Activated T-helper 1 cell treated with anti-CD3 and anti-CD28 coated beads, Interleukin-12 subunit alpha, Interleukin-12 subunit beta, Interleukin-2, Interleukin-4 antibody, amounts not matched to agents 30 ng/mL and 10 ng/mL and 1 ng/mL, durations not matched to agents 14 hours and 24 hours and 36 hours (primary cell): ENCODE measurements around the gene LAMB4. TPM values are rescaled to one million over a fixed set of nuclear protein-coding genes. Genes with fewer than 3 reads are reported as not detected.
"Not testable (repeated sequence)": the region's sequence is repeated elsewhere in the genome, so short reads cannot be mapped to it uniquely, and the experiment has no call there.

ENCODE experiments used
- DNase-seq: peaks from one replicate; pipeline ENCODE4 v3.0.0; 2021; ENCODE audit warnings: low spot score
- H3K27ac Mint-ChIP-seq: one replicate; pipeline ENCODE4 v1.8.0; 2021; ENCODE audit warnings: mild to moderate bottlenecking, mixed read lengths
- H3K27me3 Mint-ChIP-seq: one replicate; pipeline ENCODE4 v1.8.0; 2022; ENCODE audit warnings: mild to moderate bottlenecking, moderate library complexity, mixed read lengths; ENCODE audit not compliant: insufficient read depth
- H3K36me3 Mint-ChIP-seq: one replicate; pipeline ENCODE4 v1.8.0; 2021; ENCODE audit warnings: low read depth, mixed read lengths
- H3K4me1 Mint-ChIP-seq: one replicate; pipeline ENCODE4 v1.8.0; 2021; ENCODE audit warnings: low read depth, mixed read lengths
- H3K4me3 Mint-ChIP-seq: one replicate; pipeline ENCODE4 v1.8.0; 2021; ENCODE audit warnings: mild to moderate bottlenecking, moderate library complexity, mixed read lengths
- H3K9me3 Mint-ChIP-seq: one replicate; pipeline ENCODE4 v1.8.0; 2021; ENCODE audit warnings: mixed read lengths
- intact Hi-C: fragments of 100-400 bp; cut with micrococcal nuclease; formaldehyde crosslinking; loops from one replicate; pipeline ENCODE4 v1.15.1; 2024
- total RNA-seq: library from RNA; stranded (reverse); gene quantifications from 2 replicates; pipeline ENCODE4 v1.2.3, GENCODE V29; 2022

The LAMB4 gene
- total RNA-seq, 1 donor from 2014 or later = not detected

GRCh38 chr7:108038986-108039385, 91.2 kb downstream of the LAMB4 start:
- intact Hi-C loops = no loop called here
- H3K9me3 Mint-ChIP-seq = no peaks in the 10 kb centered on the region
- H3K27ac Mint-ChIP-seq = no peak overlapping the region
- no peak for DNase-seq
- H3K4me3 Mint-ChIP-seq = no peak overlapping the region
- H3K36me3 Mint-ChIP-seq = no peaks in the 10 kb centered on the region
- H3K27me3 Mint-ChIP-seq = peaks cover 15% of the 10 kb centered on the region
- H3K4me1 Mint-ChIP-seq = no peaks in the 10 kb centered on the region

DNA sequence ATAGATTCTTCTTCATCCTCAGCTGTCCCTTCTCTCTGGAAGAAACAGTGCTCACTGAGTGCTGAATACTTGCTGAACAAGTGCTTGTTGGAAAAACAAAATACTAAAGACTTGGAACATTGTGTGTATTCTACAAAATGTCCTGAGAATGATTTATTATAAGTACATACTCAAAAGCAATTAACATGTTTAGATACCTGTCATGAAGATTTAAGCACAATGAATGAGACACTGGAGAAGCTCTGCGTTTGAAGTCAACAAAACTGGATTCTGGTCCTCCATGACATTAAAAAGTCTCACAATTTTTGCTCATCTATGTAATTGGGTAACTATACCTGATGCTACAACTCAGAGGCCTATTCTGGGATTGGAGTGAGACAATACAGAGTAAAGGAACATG, 92.4 kb downstream of the LAMB4 start:
- no peak for DNase-seq
- H3K27me3 Mint-ChIP-seq = peaks cover 13% of the 10 kb centered on the region
- no peaks in the 10 kb centered on the region for H3K9me3 Mint-ChIP-seq
- H3K36me3 Mint-ChIP-seq = no peaks in the 10 kb centered on the region
- intact Hi-C loops = no loop called here
- H3K4me3 Mint-ChIP-seq = no peak overlapping the region
- no peaks in the 10 kb centered on the region for H3K4me1 Mint-ChIP-seq
- no peak overlapping the region for H3K27ac Mint-ChIP-seq

- no peaks in the 10 kb centered on the region for H3K4me1 Mint-ChIP-seq
- H3K27me3 Mint-ChIP-seq = peaks cover 8% of the 10 kb centered on the region
- H3K36me3 Mint-ChIP-seq = no peaks in the 10 kb centered on the region
- no peak overlapping the region for H3K27ac Mint-ChIP-seq
- no peak overlapping the region for H3K4me3 Mint-ChIP-seq
- no peak for DNase-seq
- H3K9me3 Mint-ChIP-seq = no peaks in the 10 kb centered on the region
- intact Hi-C loops = no loop called here
Measured at GRCh38 chr7:108037140-108037539, 93.0 kb downstream of the LAMB4 start.

- no peaks in the 10 kb centered on the region for H3K9me3 Mint-ChIP-seq
- no peak for DNase-seq
- H3K27ac Mint-ChIP-seq = no peak overlapping the region
- no peaks in the 10 kb centered on the region for H3K4me1 Mint-ChIP-seq
- H3K4me3 Mint-ChIP-seq = no peak overlapping the region
- H3K27me3 Mint-ChIP-seq = peaks cover 2% of the 10 kb centered on the region
- no peaks in the 10 kb centered on the region for H3K36me3 Mint-ChIP-seq
- intact Hi-C loops = no loop called here
Measured at GRCh38 chr7:108034586-108034985, 95.6 kb downstream of the LAMB4 start.

DNA sequence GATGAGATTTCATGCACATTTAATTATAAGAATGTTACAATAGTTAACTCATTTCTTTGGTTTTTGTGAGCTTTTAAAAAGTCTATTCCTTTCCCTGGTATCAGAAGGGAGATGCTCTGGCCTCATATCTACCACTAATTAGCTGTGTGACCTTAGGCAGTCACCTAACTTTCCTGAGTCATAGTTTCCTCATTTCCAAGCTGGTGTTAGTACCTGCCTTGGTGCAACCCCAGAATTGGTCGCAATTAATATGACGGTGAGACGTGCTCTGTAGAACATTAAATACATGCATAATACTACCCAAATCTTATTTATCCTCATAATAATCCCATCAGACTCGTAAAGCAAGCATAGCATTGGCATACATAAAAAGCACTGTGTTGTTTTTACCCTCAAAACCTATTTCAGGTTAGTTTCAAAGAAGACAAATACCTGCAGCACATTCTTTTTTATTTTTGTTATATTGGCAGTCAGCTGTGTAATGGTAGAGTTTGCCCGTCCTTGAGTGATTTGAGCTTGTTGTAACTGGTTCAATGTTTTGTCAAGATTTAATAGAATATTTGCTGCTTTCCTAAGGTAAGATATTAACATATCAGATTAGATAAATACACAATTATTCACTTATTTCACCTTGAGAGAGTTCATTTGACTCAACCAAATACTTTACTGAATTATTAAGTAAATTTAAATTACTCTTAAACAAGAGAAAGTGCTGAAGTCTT, 96.2 kb downstream of the LAMB4 start:
- intact Hi-C loops = no loop called here
- Mint-ChIP-seq H3K27ac (no peak overlapping the region), H3K27me3 (peaks cover 4% of the 10 kb centered on the region), H3K9me3 (no peaks in the 10 kb centered on the region), H3K4me3 (no peak overlapping the region), H3K36me3 (no peaks in the 10 kb centered on the region), H3K4me1 (no peaks in the 10 kb centered on the region)
- DNase-seq = no peak

GRCh38 chr7:108033309-108033708, 96.9 kb downstream of the LAMB4 start:
- H3K4me1 Mint-ChIP-seq, DNase-seq, H3K27me3 Mint-ChIP-seq, H3K27ac Mint-ChIP-seq, H3K36me3 Mint-ChIP-seq, intact Hi-C loops, H3K4me3 Mint-ChIP-seq, H3K9me3 Mint-ChIP-seq: not testable (repeated sequence)

GRCh38 chr7:108030516-108030915, 99.6 kb downstream of the LAMB4 start:
- H3K36me3 Mint-ChIP-seq = no peaks in the 10 kb centered on the region
- H3K9me3 Mint-ChIP-seq = no peaks in the 10 kb centered on the region
- no peak overlapping the region for H3K27ac Mint-ChIP-seq
- intact Hi-C loops = no loop called here
- DNase-seq = no peak
- peaks cover 11% of the 10 kb centered on the region for H3K27me3 Mint-ChIP-seq
- H3K4me3 Mint-ChIP-seq = no peak overlapping the region
- H3K4me1 Mint-ChIP-seq = no peaks in the 10 kb centered on the region

GRCh38 chr7:108029034-108029433, 101.1 kb downstream of the LAMB4 start:
- DNase-seq = no peak

GRCh38 chr7:108028111-108028510, 102.0 kb downstream of the LAMB4 start:
- no peak for DNase-seq
- H3K27ac Mint-ChIP-seq = no peak overlapping the region
- no peak overlapping the region for H3K4me3 Mint-ChIP-seq
- H3K4me1 Mint-ChIP-seq = no peaks in the 10 kb centered on the region
- intact Hi-C loops = no loop called here
- no peaks in the 10 kb centered on the region for H3K36me3 Mint-ChIP-seq
- H3K9me3 Mint-ChIP-seq = no peaks in the 10 kb centered on the region
- H3K27me3 Mint-ChIP-seq = peaks cover 12% of the 10 kb centered on the region

More at GRCh38 chr7:108029034-108029433, 101.1 kb downstream of the LAMB4 start:
- Mint-ChIP-seq H3K36me3 (no peaks in the 10 kb centered on the region), H3K27me3 (peaks cover 11% of the 10 kb centered on the region), H3K27ac (no peak overlapping the region), H3K4me3 (no peak overlapping the region), H3K9me3 (no peaks in the 10 kb centered on the region), H3K4me1 (no peaks in the 10 kb centered on the region)
- intact Hi-C loops = no loop called here

DNA sequence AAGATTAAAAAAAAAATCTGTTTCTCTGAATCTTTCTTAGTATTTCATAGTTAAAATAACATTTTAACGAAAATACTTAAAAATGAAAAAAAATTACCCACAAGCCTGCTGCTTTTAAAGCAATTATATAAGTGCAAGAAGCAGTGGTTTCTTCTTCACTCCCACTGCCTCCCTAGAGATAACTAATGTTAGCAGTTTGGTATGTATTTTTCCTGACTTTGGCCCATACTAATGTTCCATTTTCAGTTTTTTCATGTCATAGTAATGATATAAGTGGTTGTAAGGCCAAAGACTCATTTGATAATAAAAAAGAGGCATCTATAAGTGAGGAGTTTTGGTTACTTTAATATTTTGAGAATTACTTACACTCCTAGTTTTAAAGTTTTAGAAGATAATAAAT, 102.9 kb downstream of the LAMB4 start:
- H3K36me3 Mint-ChIP-seq = no peaks in the 10 kb centered on the region
- peaks cover 17% of the 10 kb centered on the region for H3K27me3 Mint-ChIP-seq
- H3K9me3 Mint-ChIP-seq = no peaks in the 10 kb centered on the region
- no peaks in the 10 kb centered on the region for H3K4me1 Mint-ChIP-seq
- no peak overlapping the region for H3K27ac Mint-ChIP-seq
- no peak for DNase-seq
- no peak overlapping the region for H3K4me3 Mint-ChIP-seq
- intact Hi-C loops = no loop called here

DNA sequence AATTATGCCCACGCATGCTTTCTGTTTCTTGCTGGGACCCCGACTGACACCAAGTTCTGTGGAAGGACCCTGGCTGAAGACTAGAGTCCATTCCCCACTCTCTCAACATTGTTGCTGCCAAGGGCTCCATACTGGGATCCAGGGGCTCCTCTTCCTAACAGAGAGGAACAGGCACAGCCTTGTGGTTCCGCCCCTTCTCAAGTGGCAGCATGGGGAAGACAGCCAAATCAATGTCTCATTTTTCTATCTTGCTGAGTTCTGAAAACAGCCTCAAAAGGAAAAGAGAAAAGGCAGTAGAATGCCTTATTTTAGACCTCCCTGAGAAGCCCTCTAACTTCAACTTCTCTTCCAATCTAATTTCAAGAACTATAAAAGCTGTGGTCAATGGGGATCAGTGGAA, 103.5 kb downstream of the LAMB4 start:
- Mint-ChIP-seq H3K36me3 (no peaks in the 10 kb centered on the region), H3K4me3 (no peak overlapping the region), H3K9me3 (no peaks in the 10 kb centered on the region), H3K4me1 (no peaks in the 10 kb centered on the region), H3K27me3 (peaks cover 16% of the 10 kb centered on the region), H3K27ac (no peak overlapping the region)
- intact Hi-C loops = no loop called here
- no peak for DNase-seq

GRCh38 chr7:108026116-108026515, 104.0 kb downstream of the LAMB4 start:
- Mint-ChIP-seq H3K9me3 (no peaks in the 10 kb centered on the region), H3K27me3 (peaks cover 16% of the 10 kb centered on the region), H3K27ac (no peak overlapping the region), H3K4me3 (no peak overlapping the region), H3K36me3 (no peaks in the 10 kb centered on the region), H3K4me1 (no peaks in the 10 kb centered on the region)
- intact Hi-C loops = no loop called here
- no peak for DNase-seq

- Mint-ChIP-seq H3K27me3 (peaks cover 15% of the 10 kb centered on the region), H3K36me3 (no peaks in the 10 kb centered on the region), H3K4me1 (no peaks in the 10 kb centered on the region), H3K4me3 (no peak overlapping the region), H3K9me3 (no peaks in the 10 kb centered on the region), H3K27ac (no peak overlapping the region)
- no peak for DNase-seq
- intact Hi-C loops = no loop called here
Measured at GRCh38 chr7:108024538-108024937, 105.6 kb downstream of the LAMB4 start.

- intact Hi-C loops = no loop called here
- no peaks in the 10 kb centered on the region for H3K4me1 Mint-ChIP-seq
- H3K4me3 Mint-ChIP-seq = no peak overlapping the region
- no peaks in the 10 kb centered on the region for H3K36me3 Mint-ChIP-seq
- no peaks in the 10 kb centered on the region for H3K9me3 Mint-ChIP-seq
- peaks cover 6% of the 10 kb centered on the region for H3K27me3 Mint-ChIP-seq
- DNase-seq = no peak
- H3K27ac Mint-ChIP-seq = no peak overlapping the region
Measured at GRCh38 chr7:108020585-108020984, 109.6 kb downstream of the LAMB4 start.
